ENCODE measurements around the gene CD4. TPM values are rescaled to one million over a fixed set of nuclear protein-coding genes. Genes with fewer than 3 reads are reported as not detected.

The CD4 gene
- total RNA-seq, 1 donor from 2014 or later = 7.4 TPM

DNA sequence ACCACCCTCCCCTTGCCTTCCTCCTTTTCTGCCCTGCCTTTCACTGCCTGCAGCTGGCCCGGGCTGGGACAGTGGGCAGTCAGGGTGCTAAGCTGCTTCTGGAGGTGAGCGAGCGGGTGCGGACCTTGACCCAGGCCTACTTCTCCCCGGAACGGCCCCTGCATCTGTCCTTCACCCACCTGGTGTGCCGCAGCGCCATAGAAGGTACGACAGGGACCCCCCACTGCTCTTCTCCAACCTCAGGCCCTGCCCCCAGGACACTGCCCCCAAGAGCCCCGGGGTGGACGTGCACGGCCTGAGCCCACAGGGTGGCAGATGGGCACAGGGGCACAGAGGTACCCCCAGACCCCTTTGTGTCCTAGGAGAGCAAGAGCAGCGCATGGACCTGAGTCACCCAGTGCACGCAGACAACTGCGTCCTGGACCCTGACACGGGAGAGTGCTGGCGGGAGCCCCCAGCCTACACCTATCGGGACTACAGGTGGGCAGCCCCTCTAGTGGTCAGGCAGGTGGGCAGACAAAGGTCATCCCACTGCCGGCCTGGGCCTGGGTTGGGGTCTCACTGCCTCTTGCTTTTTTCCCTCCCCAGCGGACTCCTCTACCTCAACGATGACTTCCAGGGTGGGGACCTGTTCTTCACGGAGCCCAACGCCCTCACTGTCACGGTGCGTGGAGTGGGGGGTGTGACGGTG, 48.2 kb downstream of the CD4 start:
- no peak for DNase-seq
- no peak overlapping the region for H3K27ac ChIP-seq (replicated peaks)
- H3K27me3 ChIP-seq (ENCODE audit: low read depth) = no peaks in the 10 kb centered on the region
- H3K9me3 ChIP-seq (replicated peaks) = no peaks in the 10 kb centered on the region
- peaks cover 44% of the 10 kb centered on the region for H3K36me3 ChIP-seq
- intact Hi-C loops (cut with micrococcal nuclease) = no loop called here
- H3K4me1 ChIP-seq = peaks cover 30% of the 10 kb centered on the region
- H3K4me3 ChIP-seq = no peak overlapping the region
- TF ChIP-seq, protein P1, sequence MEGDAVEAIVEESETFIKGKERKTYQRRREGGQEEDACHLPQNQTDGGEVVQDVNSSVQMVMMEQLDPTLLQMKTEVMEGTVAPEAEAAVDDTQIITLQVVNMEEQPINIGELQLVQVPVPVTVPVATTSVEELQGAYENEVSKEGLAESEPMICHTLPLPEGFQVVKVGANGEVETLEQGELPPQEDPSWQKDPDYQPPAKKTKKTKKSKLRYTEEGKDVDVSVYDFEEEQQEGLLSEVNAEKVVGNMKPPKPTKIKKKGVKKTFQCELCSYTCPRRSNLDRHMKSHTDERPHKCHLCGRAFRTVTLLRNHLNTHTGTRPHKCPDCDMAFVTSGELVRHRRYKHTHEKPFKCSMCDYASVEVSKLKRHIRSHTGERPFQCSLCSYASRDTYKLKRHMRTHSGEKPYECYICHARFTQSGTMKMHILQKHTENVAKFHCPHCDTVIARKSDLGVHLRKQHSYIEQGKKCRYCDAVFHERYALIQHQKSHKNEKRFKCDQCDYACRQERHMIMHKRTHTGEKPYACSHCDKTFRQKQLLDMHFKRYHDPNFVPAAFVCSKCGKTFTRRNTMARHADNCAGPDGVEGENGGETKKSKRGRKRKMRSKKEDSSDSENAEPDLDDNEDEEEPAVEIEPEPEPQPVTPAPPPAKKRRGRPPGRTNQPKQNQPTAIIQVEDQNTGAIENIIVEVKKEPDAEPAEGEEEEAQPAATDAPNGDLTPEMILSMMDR (IDR thresholded peaks at IDR 0.05; ENCODE audit: borderline replicate concordance) = no peak

DNA sequence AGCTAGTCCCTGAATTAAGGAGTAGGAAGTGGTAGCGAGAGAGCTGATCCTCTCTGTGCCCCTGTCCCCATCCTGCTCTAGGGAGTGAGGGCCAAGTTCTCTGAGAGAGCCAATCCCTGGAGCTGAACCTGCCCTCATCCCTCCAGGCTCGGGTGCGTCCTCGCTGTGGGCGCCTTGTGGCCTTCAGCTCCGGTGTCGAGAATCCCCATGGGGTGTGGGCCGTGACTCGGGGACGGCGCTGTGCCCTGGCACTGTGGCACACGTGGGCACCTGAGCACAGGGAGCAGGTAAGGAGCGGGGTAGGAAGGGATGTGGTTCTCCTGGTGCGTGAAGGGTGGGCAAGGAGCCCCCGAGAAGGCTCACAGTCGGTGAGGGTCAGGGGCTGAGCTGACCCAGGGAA, 49.5 kb downstream of the CD4 start:
- Histone ChIP-seq H3K27ac (replicated peaks) (no peak overlapping the region), H3K36me3 (peaks cover 45% of the 10 kb centered on the region), H3K4me3 (no peak overlapping the region), H3K4me1 (peaks cover 30% of the 10 kb centered on the region), H3K27me3 (ENCODE audit: low read depth) (no peaks in the 10 kb centered on the region), H3K9me3 (replicated peaks) (no peaks in the 10 kb centered on the region)
- no peak for DNase-seq
- intact Hi-C loops (cut with micrococcal nuclease) = no loop called here
- TF ChIP-seq, protein P1 (IDR thresholded peaks at IDR 0.05; ENCODE audit: borderline replicate concordance) = no peak

DNA sequence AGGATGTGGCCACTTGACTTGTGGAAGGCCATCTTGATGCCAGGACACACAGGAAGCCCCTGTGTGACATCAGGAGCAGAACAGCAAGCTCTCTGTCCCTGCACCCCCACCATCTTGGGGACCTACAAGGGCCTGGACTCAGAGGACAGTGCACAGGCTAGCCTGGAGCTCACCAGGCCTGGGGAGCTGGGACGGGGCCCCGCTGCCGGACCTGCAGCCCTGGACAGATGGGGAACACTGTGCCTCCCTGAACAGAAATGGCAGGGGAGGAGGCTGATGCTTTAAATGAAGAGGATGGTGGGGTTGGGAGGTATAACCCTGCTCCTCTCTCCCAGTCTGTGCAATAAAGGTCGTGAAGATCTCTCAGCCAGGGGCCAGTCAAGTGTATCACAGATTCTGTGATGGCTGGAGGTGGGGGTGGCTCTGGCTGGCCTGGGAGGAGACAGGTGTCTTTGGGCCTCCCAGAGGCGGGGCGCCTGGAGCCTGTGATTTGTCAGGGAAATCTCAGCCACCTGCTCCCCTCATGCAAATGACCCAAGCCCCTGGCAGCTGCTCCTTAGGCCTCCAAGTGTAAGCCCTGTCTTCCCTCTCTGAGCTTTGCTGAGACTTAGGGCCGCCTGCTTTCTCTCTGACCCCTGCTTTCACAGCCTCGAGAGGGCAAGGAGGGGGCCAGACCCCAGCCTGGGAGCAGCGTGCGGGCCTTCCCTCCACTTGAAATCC, 50.3 kb downstream of the CD4 start:
- Histone ChIP-seq H3K9me3 (replicated peaks) (no peaks in the 10 kb centered on the region), H3K4me1 (peaks cover 25% of the 10 kb centered on the region), H3K27ac (replicated peaks) (peak overlapping the region; percentile 54), H3K4me3 (no peak overlapping the region), H3K36me3 (peaks cover 49% of the 10 kb centered on the region), H3K27me3 (ENCODE audit: low read depth) (no peaks in the 10 kb centered on the region)
- no peak for DNase-seq
- intact Hi-C loops (cut with micrococcal nuclease) = no loop called here
- TF ChIP-seq, protein P1 (IDR thresholded peaks at IDR 0.05; ENCODE audit: borderline replicate concordance) = no peak

DNA sequence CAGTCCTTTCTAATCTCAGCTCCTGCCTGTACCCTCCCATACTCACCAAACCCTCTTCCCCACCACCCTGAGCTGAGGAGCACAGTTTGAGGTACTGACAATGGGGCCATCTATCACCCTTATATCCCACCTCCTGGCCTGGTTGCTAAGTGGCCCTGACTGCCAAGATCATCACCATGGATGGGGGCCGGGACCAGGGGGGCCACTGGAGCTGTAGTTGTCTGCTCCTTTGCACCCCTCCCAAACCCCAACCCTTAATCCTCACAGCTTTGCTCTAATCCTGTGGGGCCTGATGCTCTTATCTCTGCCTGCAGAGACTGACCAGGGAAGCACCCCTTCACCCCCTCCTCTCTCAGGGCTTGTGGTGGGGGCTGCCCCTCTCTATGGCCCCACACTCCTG, 51.0 kb downstream of the CD4 start:
- Histone ChIP-seq H3K36me3 (peaks cover 56% of the 10 kb centered on the region), H3K4me1 (peaks cover 18% of the 10 kb centered on the region), H3K4me3 (no peak overlapping the region), H3K27ac (replicated peaks) (peak overlapping the region; percentile 54), H3K27me3 (ENCODE audit: low read depth) (no peaks in the 10 kb centered on the region), H3K9me3 (replicated peaks) (no peaks in the 10 kb centered on the region)
- TF ChIP-seq, protein P1 (IDR thresholded peaks at IDR 0.05; ENCODE audit: borderline replicate concordance) = no peak
- no peak for DNase-seq
- intact Hi-C loops (cut with micrococcal nuclease) = no loop called here

DNA sequence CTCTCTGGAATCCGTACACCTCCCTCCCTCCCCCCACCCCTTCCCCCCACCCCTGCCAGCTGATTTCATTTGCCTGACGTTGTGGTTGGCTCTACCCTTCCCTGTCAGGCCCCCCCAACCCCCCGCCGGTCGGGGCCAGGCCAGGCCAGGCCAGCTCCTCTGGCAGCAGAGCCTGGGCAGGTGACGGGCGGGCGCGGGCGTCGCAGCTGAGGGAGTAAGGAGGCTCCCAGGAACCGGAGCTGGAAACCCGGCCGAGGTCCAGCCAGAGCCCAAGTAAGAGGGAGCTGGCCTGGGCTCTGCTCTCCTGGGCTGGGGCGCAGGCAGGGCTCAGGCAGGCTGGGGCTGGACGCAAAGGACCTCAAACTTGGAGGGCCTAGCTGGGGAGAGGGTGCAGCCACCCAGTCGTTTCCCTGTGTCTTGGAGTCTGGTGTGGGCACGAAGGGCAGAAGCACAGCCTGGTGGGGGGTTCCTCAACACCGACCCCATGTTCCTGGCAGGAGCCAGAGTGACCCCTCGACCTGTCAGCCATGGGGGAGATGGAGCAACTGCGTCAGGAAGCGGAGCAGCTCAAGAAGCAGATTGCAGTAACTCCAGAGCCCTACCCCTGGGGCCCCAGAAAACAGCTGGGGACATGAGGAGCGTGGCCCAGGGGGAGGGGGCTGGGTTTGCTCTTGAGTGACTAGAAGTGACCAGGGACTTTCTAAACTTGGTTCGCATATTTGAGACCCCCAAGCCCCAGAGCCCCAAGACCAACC, 51.6 kb downstream of the CD4 start, which contains the start of gene GNB3:
Gene GNB3, plus strand, starts transcription at position 165 of the 755 bp plus-strand sequence. Its CDS starts 363 bp downstream, at position 528.
- peaks cover 12% of the 10 kb centered on the region for H3K4me1 ChIP-seq
- intact Hi-C loops (cut with micrococcal nuclease) = no loop called here
- DNase-seq = peak; percentile 61
- H3K9me3 ChIP-seq (replicated peaks) = no peaks in the 10 kb centered on the region
- peaks cover 62% of the 10 kb centered on the region for H3K36me3 ChIP-seq
- H3K27ac ChIP-seq (replicated peaks) = peak within 1 kb of the TSS; percentile 64
- H3K27me3 ChIP-seq (ENCODE audit: low read depth) = no peaks in the 10 kb centered on the region
- no peak within 1 kb of the TSS for H3K4me3 ChIP-seq
- TF ChIP-seq, protein P1 (IDR thresholded peaks at IDR 0.05; ENCODE audit: borderline replicate concordance) = no peak
